Hematopoietic multipotent progenitor cell (in vitro differentiated cells): ENCODE data around the gene MAPK10. TPM values are rescaled to one million over a fixed set of nuclear protein-coding genes. Genes with fewer than 3 reads are reported as not detected.

ENCODE experiments used
- DNase-seq, 3 donors: peaks; one replicate each; pipeline ENCODE4 v3.0.0-alpha.2; 2011 to 2015; ENCODE audit warnings: low read depth in 2 of 3, low spot score in 2 of 3
- small RNA-seq: library from RNA; depleted of rRNA; stranded (forward); fragments of <200 nt; gene quantifications from one replicate; pipeline ENCODE3, GENCODE V24; 2012
- total RNA-seq: library from RNA; depleted of rRNA; stranded (reverse); fragments of >200 nt; gene quantifications from one replicate; pipeline ENCODE4 v1.2.3, GENCODE V29; 2012

The MAPK10 gene
- total RNA-seq, 1 donor, result 0.54 TPM

DNA sequence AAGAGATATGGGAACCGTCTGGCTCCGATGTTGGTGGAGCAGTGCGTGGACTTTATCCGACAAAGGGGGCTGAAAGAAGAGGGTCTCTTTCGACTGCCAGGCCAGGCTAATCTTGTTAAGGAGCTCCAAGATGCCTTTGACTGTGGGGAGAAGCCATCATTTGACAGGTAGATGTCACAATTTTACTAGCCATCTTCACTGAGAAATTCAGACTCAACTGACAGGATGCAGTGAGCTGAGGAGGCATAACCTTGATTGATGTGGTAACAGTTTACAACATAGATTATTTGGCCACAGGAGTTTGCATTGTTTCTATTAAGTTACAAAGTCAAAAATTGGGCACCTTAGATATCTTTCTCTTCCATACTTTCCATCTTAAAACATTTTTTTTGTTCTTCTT is 417.7 kb downstream of the MAPK10 start:
- DNase-seq, result no peak

GRCh38 chr4:85940151-85940550 is 419.7 kb downstream of the MAPK10 start:
- DNase-seq, result no peak

Small RNA genes lying within 50 kb of the gene (small RNA-seq; reads per million reads assigned to genes)
- not detected for gene RN7SKP96

Other genes with a start within 250 kb of the MAPK10 start
- 0.81 TPM for gene PTPN13, start 234.3 kb upstream of the MAPK10 start, total RNA-seq